HEK293 (cell line): ENCODE data around the gene DCUN1D1.

Source experiments
- CTCF ChIA-PET: fragments of 350-600 bp; formaldehyde crosslinking; extraction: SDS; loops from one replicate; lab custom pipeline; 2021; ENCODE audit warnings: antibody characterized with exemption; lab: Yijun Ruan, JAX
- POLR2A ChIA-PET: fragments of 300-600 bp; formaldehyde crosslinking; extraction: SDS; loops from one replicate; lab custom pipeline; 2020; ENCODE audit warnings: antibody characterized with exemption, inconsistent platforms; lab: Yijun Ruan, JAX
- H3K27ac ChIP-seq: fragments of 200-500 bp; sonication (Bioruptor generic); 2 replicates; pipeline ENCODE4 v1.5.1; 2014; ENCODE audit warnings: low read depth, low read length, control low read depth, inconsistent platforms; ENCODE audit errors: extremely low read depth
- H3K36me3 ChIP-seq, 2 experiments: fragments of 200-500 bp in 1 of 2; sonication (Bioruptor generic) in 1 of 2; 1 replicate in 1 of 2; 2 replicates in 1 of 2; pipeline ENCODE4 v1.5.1; 2014 to 2017; ENCODE audit warnings: inconsistent platforms in 2 of 2, low read length in 2 of 2; ENCODE audit not compliant: control insufficient read depth in 2 of 2, insufficient read depth in 1 of 2
- H3K4me1 ChIP-seq: fragments of 200-500 bp; sonication (Bioruptor generic); 2 replicates; pipeline ENCODE4 v1.5.1; 2014; ENCODE audit warnings: mild to moderate bottlenecking, low read length, inconsistent platforms; ENCODE audit not compliant: control insufficient read depth, insufficient read depth
- H3K4me3 ChIP-seq: 2 replicates; pipeline ENCODE4 v1.5.1; 2011; ENCODE audit warnings: low read depth, mild to moderate bottlenecking, control low read depth, low read length, moderate library complexity
- H3K9me3 ChIP-seq: fragments of 200-500 bp; sonication (Bioruptor generic); 2 replicates; pipeline ENCODE4 v1.5.1; 2014; ENCODE audit warnings: low read depth, low read length, inconsistent platforms; ENCODE audit not compliant: control insufficient read depth, insufficient read depth
- AEBP2 ChIP-seq: fragments of 450-650 bp; formaldehyde crosslinking; IDR thresholded peaks from 2 replicates; pipeline ENCODE4 v1.5.1; 2016; ENCODE audit warnings: missing biosample characterization, missing genetic modification characterization, borderline replicate concordance
- GLIS1 ChIP-seq: fragments of 450-650 bp; formaldehyde crosslinking; IDR thresholded peaks from 2 replicates; pipeline ENCODE4 v1.5.1; 2016; ENCODE audit warnings: missing biosample characterization, missing genetic modification characterization
- KLF1 ChIP-seq: fragments of 450-650 bp; formaldehyde crosslinking; IDR thresholded peaks from 2 replicates; pipeline ENCODE4 v1.5.1; 2016; ENCODE audit warnings: missing biosample characterization, missing genetic modification characterization
- KLF17 ChIP-seq: fragments of 450-650 bp; formaldehyde crosslinking; IDR thresholded peaks from 2 replicates; pipeline ENCODE4 v1.5.1; 2016; ENCODE audit warnings: missing biosample characterization, missing genetic modification characterization
- KLF9 ChIP-seq: fragments of 450-650 bp; formaldehyde crosslinking; IDR thresholded peaks from 2 replicates; pipeline ENCODE4 v1.5.1; 2016; ENCODE audit warnings: missing biosample characterization, missing genetic modification characterization, low read depth
- WT1 ChIP-seq: fragments of 450-650 bp; formaldehyde crosslinking; IDR thresholded peaks from 2 replicates; pipeline ENCODE4 v1.5.1; 2016; ENCODE audit warnings: missing biosample characterization, missing genetic modification characterization
- ZBTB20 ChIP-seq: fragments of 450-650 bp; formaldehyde crosslinking; IDR thresholded peaks from 2 replicates; pipeline ENCODE4 v1.5.1; 2016; ENCODE audit warnings: missing biosample characterization, missing genetic modification characterization
- ZBTB48 ChIP-seq: fragments of 450-650 bp; formaldehyde crosslinking; IDR thresholded peaks from 2 replicates; pipeline ENCODE4 v1.5.1; 2016; ENCODE audit warnings: missing biosample characterization, missing genetic modification characterization
- ZBTB49 ChIP-seq: fragments of 450-650 bp; formaldehyde crosslinking; IDR thresholded peaks from 2 replicates; pipeline ENCODE4 v1.5.1; 2016; ENCODE audit warnings: missing biosample characterization, missing genetic modification characterization, low read depth
- ZNF132 ChIP-seq: fragments of 450-650 bp; formaldehyde crosslinking; IDR thresholded peaks from 2 replicates; pipeline ENCODE4 v1.5.1; 2017; ENCODE audit warnings: missing biosample characterization, missing genetic modification characterization, borderline replicate concordance
- ZNF23 ChIP-seq: fragments of 450-650 bp; formaldehyde crosslinking; IDR thresholded peaks from 2 replicates; pipeline ENCODE4 v1.5.1; 2016; ENCODE audit warnings: missing biosample characterization, missing genetic modification characterization, borderline replicate concordance
- ZNF416 ChIP-seq: fragments of 450-650 bp; formaldehyde crosslinking; IDR thresholded peaks from 2 replicates; pipeline ENCODE4 v1.5.1; 2016; ENCODE audit warnings: missing biosample characterization, missing genetic modification characterization
- ZNF488 ChIP-seq: fragments of 450-650 bp; formaldehyde crosslinking; IDR thresholded peaks from 2 replicates; pipeline ENCODE4 v1.5.1; 2016; ENCODE audit warnings: missing biosample characterization, missing genetic modification characterization
- ZNF600 ChIP-seq: fragments of 450-650 bp; formaldehyde crosslinking; IDR thresholded peaks from 2 replicates; pipeline ENCODE4 v1.5.1; 2016; ENCODE audit warnings: missing biosample characterization, missing genetic modification characterization
- ZNF610 ChIP-seq: fragments of 450-650 bp; formaldehyde crosslinking; IDR thresholded peaks from 2 replicates; pipeline ENCODE4 v1.5.1; 2016; ENCODE audit warnings: missing biosample characterization, missing genetic modification characterization, borderline replicate concordance
- ZNF701 ChIP-seq: fragments of 450-650 bp; formaldehyde crosslinking; IDR thresholded peaks from 2 replicates; pipeline ENCODE4 v1.5.1; 2016; ENCODE audit warnings: missing biosample characterization, missing genetic modification characterization
- ZSCAN4 ChIP-seq: fragments of 450-650 bp; formaldehyde crosslinking; IDR thresholded peaks from 2 replicates; pipeline ENCODE4 v1.5.1; 2017; ENCODE audit warnings: missing biosample characterization, missing genetic modification characterization
- TF ChIP-seq, protein P1 (sequence below): fragments of 450-650 bp; formaldehyde crosslinking; IDR thresholded peaks from 2 replicates; pipeline ENCODE4 v1.5.0; 2017; ENCODE audit warnings: missing biosample characterization, missing genetic modification characterization, borderline replicate concordance

The DCUN1D1 gene

DNA sequence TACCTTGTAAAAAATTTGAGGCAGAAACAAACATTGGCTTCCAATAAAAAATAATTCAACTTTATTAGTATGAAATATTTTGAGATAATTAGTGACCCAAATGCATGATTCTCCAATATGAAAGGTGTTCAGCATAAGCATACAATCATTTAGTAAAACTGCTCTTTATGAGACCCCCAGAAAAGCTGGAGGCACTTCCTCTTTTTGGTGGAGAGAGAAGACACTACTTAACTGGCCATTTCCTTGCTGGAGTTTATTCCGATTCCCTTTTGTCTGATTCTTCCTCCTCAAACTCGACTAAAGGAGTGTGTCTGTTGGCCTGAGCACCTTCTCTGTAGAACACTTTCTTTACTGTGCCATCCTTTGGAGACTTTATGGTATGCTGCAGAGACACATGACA, 34.8 kb upstream of the DCUN1D1 start (continued):
- no peak for TF ChIP-seq ZBTB49
- TF ChIP-seq, all 188 proteins: peak for 0

DNA sequence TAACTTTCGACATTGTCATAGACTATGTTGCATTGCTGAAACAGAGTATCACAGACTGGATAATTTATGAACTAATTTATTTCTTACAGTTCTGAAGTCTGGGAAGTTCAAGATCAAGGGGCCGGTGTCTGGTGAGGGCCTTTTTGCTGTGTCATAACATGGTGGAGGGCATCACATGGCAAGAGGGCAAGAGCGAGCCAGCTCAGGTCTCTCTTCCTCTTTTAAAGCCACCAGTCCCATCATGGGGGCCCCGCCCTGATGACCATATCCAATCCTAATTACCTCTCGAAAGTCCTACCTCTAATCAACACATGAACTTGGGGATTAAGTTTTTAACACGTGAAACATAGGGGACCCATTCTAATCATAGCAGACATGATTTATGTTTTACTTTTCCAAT, 33.5 kb upstream of the DCUN1D1 start:
- Histone ChIP-seq H3K4me1 (no peaks in the 10 kb centered on the region; the same call in 1 of the 2 replicates), H3K9me3 (no peaks in the 10 kb centered on the region), H3K4me3 (no peak overlapping the region), H3K27ac (no peak overlapping the region), H3K36me3 (peaks cover 0 to 21% of the 10 kb centered on the region in 2 experiments; a peak in 2 of 3 replicates)
- TF ChIP-seq KLF1 (tag by site-specific recombination) (no peak), ZBTB48 (tag by site-specific recombination) (no peak), ZBTB20 (tag by site-specific recombination) (no peak), ZNF610 (tag by site-specific recombination) (no peak), KLF17 (tag by site-specific recombination) (no peak), ZNF701 (tag by site-specific recombination) (no peak), GLIS1 (tag by site-specific recombination) (no peak), ZNF23 (no peak), ZNF488 (tag by site-specific recombination) (no peak), ZNF416 (tag by site-specific recombination) (no peak), ZNF132 (no peak), AEBP2 (tag by site-specific recombination) (no peak), KLF9 (tag by site-specific recombination) (no peak), ZSCAN4 (tag by site-specific recombination) (no peak)
- ChIA-PET POLR2A (no interaction called here), CTCF (no interaction called here)

- ChIA-PET POLR2A (no interaction called here), CTCF (interaction anchor here (0.6 kb wide), 1 partner anchor 56 kb away, joined by 6 read pairs; no protein-coding TSS in a partner anchor)
- Histone ChIP-seq H3K36me3 (peaks cover 0 to 16% of the 10 kb centered on the region in 2 experiments; a peak in 2 of 3 replicates), H3K4me3 (no peak overlapping the region), H3K9me3 (no peaks in the 10 kb centered on the region), H3K27ac (no peak overlapping the region), H3K4me1 (no peaks in the 10 kb centered on the region; the same call in 1 of the 2 replicates)
- TF ChIP-seq WT1 (tag by site-specific recombination): no peak
- TF ChIP-seq, protein P1, sequence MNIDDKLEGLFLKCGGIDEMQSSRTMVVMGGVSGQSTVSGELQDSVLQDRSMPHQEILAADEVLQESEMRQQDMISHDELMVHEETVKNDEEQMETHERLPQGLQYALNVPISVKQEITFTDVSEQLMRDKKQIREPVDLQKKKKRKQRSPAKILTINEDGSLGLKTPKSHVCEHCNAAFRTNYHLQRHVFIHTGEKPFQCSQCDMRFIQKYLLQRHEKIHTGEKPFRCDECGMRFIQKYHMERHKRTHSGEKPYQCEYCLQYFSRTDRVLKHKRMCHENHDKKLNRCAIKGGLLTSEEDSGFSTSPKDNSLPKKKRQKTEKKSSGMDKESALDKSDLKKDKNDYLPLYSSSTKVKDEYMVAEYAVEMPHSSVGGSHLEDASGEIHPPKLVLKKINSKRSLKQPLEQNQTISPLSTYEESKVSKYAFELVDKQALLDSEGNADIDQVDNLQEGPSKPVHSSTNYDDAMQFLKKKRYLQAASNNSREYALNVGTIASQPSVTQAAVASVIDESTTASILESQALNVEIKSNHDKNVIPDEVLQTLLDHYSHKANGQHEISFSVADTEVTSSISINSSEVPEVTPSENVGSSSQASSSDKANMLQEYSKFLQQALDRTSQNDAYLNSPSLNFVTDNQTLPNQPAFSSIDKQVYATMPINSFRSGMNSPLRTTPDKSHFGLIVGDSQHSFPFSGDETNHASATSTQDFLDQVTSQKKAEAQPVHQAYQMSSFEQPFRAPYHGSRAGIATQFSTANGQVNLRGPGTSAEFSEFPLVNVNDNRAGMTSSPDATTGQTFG (tag by site-specific recombination): no peak
- no peak for TF ChIP-seq ZNF600 (tag by site-specific recombination)
These were observed 32.7 kb upstream of the DCUN1D1 start for GRCh38 chr3:183013074-183013473.
